ENCODE results near the gene EVL.

DNA sequence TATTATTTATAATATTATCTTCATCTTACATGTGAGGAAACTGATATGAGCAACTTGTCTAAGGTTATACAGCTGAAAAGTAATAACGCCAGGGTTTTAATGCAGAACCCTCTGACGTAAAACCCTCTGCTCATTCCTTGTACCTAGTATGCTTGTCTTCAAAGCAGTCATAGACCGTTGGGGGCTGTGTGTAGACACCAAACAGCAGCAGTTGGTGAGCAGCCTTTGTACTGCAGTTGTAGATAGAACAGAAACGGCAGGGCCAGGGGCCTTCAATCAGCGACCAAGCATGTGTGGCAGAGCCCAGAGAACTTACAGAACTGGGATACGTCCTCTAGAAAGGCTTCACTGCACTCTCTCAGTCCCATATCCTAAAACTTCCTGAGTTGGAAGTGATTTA is 28.1 kb downstream of the EVL start:
- TF ChIP-seq EP300 (IDR thresholded peaks at IDR 0.05) (no peak), POLR2A (IDR thresholded peaks at IDR 0.05) (no peak)
- TF ChIP-seq, protein P1, sequence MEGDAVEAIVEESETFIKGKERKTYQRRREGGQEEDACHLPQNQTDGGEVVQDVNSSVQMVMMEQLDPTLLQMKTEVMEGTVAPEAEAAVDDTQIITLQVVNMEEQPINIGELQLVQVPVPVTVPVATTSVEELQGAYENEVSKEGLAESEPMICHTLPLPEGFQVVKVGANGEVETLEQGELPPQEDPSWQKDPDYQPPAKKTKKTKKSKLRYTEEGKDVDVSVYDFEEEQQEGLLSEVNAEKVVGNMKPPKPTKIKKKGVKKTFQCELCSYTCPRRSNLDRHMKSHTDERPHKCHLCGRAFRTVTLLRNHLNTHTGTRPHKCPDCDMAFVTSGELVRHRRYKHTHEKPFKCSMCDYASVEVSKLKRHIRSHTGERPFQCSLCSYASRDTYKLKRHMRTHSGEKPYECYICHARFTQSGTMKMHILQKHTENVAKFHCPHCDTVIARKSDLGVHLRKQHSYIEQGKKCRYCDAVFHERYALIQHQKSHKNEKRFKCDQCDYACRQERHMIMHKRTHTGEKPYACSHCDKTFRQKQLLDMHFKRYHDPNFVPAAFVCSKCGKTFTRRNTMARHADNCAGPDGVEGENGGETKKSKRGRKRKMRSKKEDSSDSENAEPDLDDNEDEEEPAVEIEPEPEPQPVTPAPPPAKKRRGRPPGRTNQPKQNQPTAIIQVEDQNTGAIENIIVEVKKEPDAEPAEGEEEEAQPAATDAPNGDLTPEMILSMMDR (IDR thresholded peaks at IDR 0.05) = no peak
